ENCODE data around the gene DNAJC16.

Gene DNAJC16

DNA sequence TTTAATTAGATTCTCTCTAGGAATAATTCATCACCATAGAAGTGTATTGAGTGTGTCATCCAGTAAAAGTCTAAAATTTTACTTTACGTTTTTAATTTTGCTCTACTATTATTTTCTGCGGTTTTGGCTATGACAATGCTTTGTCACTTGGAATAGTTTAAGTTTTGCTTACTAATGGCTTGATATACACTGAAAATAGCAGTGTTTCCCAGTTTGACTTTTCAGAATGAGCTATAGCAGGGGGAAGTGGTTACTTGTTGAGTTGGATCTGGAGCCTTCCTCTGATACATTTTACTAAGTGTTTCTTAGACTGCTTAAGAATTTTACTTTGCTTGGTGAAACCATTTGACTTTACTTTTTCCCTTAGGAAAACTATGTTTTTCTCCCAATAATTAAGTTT lies 5.0 kb downstream of the DNAJC16 start:
- no peak for DNase-seq (ENCODE audit: extremely low read depth in 1 of 2, low read depth in 1 of 2)

DNA sequence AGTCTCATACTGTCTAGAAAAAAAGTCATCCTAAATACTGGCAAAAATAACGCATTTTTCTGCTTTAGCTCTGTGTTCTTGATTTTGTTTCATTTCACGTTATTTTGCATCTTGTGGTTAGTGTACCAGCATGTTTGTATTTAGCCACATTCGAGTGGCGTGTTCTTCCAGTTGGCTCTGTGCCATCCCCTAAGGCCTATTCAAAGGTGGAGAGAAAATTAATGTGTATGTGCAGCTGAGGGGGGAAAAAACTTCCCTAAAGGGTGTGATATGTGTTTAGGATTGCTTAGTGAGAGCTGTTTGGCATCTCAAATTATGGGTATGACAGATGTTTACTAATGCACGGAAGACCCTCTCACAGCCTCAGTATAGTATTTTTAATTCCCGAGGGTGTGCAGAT lies 12.1 kb downstream of the DNAJC16 start:
- no peak for DNase-seq (ENCODE audit: extremely low read depth in 1 of 2, low read depth in 1 of 2)

DNA sequence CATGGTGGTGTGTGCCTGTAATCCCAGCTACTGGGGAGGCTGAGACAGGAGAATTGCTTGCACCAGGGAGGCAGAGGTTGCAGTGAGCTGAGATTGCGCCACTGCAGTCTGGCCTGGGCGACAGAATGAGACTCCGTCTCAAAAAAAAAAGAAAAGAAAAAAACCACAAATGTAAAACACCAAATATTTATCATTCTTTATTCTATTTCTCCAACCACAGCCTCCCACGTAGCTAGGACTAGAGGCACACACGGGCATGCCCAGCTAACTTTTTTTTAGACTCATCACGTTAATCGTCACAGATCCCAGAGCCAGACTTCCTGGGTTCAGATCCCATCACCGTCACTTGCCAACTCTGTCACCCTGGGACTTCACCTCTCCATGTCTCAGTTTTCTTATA lies 13.5 kb downstream of the DNAJC16 start:
- DNase-seq (ENCODE audit: extremely low read depth in 1 of 2, low read depth in 1 of 2): no peak

DNA sequence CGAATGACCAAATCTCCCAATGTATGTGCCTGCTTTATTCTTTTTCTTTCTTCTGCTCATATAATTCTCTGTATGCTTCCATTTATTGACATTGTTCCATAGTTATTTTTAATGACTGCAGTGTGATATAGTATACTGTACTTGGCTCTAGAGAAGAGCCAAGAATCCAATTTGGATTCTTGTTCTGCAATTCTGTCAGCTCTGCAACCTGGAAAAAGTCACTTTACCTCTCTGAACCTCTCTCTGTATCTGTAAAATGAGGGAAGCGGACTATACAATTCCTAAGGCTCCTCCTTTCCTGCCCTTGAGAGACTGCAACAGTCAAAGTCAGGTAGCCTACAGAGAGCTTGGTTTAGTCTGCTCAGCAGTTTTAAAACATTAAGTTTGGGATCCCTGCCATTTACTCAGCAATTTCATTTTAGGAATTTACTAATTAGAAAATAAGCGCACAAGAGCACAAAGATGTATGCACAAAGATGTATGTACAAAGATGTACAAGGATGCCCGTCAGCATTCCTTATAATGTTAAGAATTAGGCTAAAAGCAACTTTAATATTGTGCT lies 14.7 kb downstream of the DNAJC16 start:
- DNase-seq (ENCODE audit: extremely low read depth in 1 of 2, low read depth in 1 of 2): no peak

DNA sequence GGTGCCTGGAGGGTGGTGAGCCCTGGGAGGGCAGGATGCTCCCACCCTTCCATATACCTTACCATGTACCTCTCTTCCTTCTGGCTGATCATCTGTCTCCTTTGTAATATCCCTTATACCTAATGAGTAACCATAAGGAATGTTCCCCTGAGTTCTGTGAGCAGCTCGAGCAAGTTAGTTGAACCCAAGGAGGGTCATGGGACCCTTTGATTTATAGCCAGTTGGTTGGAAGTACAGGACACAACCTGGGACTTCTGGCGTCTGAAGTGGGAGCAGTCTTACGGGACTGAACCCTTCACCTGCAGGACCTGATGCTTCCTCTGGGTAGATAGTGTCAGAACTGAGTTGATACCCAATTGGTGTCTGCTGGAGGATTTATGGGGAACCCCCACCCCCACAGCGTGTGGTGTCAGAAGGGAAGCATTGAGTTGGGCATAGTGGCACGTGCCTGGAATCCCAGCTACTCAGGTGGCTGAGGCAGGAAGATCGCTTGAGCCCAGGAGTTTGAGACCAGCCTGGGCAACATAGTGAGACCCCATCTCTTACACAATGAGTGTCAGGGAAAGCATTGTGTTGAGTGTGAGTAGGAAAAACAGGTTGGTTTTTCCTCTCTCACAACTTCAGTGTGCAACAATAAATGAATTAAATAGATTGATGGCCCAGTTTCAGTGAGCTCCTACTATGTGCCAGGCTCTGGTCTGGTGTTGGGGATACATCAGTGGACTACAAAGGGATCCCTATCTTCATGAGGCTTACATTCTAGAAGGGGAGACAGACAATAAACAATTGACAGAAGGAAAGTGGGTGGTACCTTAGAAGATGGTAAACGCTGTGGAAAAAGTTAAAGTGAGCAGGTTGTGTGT lies 16.0 kb downstream of the DNAJC16 start:
- no peak for DNase-seq (ENCODE audit: extremely low read depth in 1 of 2, low read depth in 1 of 2)

DNA sequence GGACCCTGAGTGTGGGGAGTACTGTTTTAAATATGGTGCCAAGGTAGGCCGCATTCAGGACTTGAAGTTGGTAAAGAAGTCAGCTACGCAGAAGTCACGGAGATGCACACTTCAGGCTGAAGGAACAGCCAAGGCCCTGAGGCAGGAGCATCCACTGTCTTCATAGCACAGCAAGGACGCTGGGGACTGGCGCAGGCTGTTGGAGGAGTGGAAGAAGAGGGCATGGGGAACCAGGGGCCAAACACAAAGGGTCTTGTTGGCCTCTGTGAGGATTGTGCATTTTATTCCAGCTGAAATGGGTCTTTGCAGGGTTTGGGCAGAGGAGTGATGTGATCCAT lies 16.6 kb downstream of the DNAJC16 start:
- DNase-seq (ENCODE audit: extremely low read depth in 1 of 2, low read depth in 1 of 2): no peak

DNA sequence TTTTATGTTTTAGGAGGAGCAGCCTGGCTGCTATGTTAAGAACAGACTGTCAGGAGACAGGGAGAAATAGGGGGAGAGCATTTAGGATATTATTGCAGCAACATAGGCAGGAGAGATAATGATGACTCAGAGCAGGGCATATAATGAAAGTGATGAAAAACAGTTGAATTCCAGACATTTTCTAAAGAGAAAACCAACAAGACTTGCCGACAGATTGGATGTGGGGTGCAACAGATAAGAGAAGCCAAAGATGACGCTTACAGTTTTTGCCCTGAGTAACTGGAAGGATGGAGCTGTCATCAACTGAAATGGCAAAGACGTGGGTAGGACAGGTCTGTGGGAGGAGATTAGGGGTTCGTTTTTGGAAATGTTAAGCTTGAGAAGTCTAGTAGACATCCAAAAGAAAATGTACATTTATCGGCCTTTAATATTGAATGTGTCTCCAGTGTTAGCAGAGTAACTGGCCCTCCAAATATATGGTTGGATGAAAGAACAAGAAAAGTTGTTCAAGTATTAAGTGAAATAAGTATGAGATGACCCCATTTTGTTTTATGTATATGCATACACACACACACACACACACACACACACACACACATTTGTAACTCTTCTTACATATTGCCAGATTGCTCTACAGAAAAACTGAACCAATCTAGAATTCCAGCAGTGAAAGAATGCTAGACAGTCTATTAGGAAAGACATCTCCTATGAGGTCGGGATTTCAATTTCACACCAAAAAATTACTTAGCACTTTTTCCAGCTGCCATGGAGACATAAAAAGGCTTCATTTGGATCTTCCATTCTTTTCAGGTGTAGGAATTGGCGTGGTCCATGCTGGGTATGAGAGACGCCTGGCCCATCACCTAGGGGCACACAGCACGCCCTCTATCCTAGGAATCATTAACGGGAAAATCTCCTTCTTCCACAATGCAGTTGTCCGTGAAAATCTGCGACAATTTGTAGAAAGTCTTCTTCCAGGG lies 17.2 kb downstream of the DNAJC16 start:
- DNase-seq (ENCODE audit: extremely low read depth in 1 of 2, low read depth in 1 of 2): no peak

DNA sequence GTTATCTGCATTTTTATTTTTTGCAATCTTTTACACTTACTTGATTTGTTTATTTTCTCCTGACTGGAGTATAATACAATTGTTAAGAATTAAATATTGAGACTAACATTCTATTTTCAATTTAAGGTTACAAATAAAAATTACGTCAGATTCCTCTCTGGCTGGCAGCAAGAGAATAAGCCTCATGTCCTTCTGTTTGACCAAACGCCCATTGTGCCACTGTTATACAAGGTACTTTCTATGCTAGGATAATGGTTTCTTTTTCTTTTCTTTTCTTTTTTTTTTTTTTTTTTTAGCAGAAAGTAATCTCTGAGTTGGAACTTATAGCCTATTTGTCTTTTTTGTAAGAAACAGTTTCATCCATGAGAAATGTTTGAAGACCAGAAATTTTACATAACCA lies 20.0 kb downstream of the DNAJC16 start:
- DNase-seq (ENCODE audit: extremely low read depth in 1 of 2, low read depth in 1 of 2): no peak

DNA sequence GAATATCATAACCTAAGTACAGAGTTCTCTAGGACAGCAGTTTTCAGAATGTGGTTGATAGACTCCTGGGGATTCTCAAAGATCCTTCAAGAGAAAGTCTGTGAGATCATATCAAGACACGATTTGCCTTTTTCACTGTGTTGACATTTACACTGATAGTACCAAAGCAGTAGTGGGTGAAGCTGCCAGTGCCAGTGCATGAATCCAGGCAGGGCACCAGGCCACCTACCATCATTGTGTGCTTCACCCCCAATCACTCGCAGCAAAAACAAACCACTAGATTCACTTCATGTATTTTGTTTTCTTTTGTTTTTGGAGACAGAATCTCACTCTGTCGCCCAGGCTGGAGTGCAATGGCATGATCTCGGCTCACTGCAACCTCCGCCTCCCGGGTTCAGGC lies 23.9 kb downstream of the DNAJC16 start:
- no peak for DNase-seq (ENCODE audit: extremely low read depth in 1 of 2, low read depth in 1 of 2)

DNA sequence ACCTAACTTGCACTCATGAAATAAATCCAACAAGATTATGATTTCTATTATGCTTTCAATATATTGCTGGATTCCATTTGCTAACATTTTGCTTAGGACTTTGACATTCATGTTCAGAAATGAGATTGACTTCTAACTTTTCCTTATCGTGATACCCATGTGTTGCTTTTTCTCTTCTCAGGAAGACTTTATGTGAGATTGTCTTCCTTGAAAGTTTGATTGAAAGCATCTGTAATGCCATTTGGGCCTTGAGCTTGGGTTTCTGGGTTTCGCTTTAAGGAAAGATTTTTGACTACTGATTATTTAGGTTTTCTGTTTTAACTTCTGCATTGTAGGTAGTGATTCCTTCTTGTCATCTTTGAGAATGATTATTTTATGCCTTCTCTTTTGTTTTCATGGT lies 30.4 kb downstream of the DNAJC16 start:
- no peak for DNase-seq (ENCODE audit: extremely low read depth in 1 of 2, low read depth in 1 of 2)

DNA sequence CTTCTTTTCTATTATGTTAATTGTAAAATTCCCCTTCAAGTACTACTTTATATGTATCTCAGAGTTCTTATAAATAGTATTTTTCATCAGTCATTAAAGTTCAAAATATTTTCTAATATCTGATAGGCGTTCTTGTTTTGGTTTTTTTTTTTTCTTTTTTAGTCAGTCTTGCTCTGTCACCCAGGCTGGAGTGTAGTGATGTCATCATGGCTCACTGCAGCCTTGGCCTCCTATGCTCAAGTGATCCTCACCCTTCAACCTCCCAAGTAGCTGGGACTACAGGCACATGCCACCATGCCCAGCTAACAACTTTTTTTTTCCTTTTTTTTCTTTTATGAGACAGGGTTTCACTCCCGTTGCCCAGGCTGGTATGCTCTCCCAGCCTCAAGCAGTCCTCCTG lies 30.9 kb downstream of the DNAJC16 start:
- DNase-seq (ENCODE audit: extremely low read depth in 1 of 2, low read depth in 1 of 2): no peak

DNA sequence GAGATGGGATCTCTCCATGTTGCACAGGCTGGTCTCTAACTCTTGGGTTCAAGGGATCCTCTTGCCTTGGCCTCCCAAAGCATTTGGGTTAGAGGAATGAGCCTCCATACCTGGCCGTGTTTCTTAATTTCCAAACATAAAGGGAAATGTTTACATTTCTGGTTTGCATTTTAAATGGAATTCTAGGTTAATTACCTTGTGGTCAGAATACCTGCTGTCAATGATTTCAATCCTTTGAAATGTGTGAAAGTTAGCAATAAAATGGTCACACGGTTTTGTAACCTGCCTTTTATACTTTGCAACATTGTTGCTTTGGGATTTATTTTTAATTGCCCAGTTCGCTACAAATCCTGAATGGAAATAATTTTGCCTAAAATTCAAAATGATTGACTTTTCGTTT lies 31.9 kb downstream of the DNAJC16 start:
- no peak for DNase-seq (ENCODE audit: extremely low read depth in 1 of 2, low read depth in 1 of 2)

DNA sequence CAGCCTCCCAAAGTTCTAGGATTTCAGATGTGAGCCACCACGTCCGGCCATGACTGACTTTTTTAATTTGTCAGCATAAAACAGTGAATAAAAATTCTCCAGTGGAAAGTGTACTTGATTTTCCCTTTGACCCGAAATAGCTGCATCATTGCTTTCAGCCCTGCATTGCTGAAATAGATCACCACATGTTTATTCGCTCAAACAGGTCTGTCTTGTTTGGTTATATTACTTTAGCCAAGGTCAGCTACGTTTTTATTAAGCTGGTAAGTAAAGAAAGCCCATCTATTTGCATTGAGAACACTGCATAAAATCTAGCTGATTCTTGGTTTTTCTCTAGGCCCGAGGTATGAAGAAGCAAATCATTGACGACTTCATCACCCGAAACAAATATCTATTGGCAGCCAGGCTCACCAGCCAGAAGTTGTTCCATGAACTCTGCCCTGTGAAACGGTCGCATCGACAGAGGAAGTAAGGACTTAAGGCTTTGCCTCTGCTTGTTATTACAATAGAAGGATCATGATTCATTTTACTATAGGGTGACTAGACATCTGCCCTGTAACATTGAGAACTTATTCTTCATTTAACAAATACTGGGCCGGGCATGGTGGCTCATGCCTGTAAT lies 32.7 kb downstream of the DNAJC16 start:
- DNase-seq (ENCODE audit: extremely low read depth in 1 of 2, low read depth in 1 of 2): no peak

DNA sequence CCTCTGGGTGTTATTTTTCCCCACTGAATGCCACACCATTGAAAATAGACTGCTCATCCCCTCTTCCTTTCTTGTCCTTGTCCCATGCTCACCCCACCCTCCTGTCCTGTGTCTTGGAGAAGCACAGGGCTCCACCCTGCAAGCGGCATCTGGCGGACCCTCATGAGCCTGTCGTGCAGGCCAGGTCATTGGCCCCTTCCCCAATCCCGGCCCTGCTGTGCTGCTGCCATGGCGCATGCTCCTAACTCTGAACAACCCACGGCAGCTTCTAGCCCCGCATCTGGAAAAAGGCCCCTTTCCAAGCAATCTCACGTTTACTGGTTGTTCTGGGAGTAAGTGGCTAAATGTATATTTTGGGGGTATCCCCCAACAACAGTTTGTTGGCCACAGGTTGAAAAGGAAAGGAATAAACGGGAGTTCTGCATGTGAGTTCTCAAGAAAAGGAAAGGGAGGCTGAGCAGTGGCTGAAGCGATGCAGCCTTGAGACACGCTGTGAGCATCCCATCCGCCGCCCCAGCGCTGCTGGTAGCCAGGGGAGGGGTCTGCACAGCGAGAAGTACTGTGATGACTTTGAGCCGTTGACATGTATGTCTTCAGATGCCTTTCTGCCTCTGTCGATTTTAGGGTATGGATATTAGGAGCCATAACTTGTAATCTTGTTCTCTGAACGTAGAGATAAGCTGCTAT lies 41.9 kb downstream of the DNAJC16 start:
- DNase-seq (ENCODE audit: extremely low read depth in 1 of 2, low read depth in 1 of 2): no peak

DNA sequence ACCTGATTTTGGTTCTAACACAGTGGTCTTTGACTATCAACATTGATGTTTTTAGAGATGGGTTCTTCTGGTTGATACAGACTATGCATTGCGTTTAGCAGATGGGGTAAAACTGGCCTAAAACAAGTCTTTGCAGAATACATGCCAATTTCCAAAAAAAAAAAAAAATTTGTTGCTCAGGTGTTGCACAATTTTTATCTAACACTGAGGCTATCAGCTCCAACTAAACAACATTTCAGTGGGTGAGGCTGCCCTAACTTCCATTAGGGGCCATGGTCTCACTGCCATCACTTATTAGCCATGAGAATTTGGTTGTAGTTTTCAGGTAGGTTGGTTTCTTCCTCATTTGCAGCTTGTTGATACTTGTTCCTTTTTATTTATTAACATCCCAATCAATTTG lies 44.2 kb downstream of the DNAJC16 start:
- no peak for DNase-seq (ENCODE audit: extremely low read depth in 1 of 2, low read depth in 1 of 2)

DNA sequence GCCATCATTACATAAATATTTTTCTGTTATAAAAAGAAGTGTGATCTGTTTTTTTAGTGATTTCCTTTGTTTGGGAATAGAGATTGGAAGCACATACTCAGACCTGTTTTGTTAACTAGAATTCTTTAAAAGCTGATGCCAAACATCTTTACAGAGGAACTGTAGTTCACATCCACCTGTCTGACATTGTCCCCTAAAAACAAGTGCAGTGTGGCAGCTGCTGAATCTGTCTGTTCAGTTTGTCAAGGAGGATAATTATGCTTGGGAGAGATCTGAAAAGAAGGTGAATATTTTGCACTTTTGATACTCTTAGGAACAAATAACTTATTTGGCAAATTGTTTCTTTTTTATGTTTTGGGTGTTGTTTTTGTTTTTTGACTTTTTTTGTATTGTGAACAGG lies 44.6 kb downstream of the DNAJC16 start:
- DNase-seq (ENCODE audit: extremely low read depth in 1 of 2, low read depth in 1 of 2): no peak

DNA sequence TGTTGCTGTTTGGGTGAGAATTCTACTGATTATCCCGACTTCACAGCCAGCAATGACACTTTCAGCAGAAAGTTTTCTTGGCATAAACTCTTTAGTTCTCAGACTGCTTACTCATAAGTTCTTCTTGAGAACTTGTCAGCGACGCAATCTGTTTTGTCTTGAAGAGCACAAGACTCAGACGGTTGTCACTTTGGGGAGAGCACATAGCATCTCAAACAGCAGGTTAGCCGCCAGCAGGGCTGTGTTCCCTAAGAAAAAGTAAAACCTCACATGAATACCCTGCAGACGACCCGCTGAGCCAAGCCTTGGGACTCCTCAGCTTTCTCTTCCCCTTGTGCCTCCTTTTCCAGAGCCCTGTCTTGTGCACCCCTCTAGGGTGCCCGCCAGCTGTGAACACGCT lies 46.8 kb downstream of the DNAJC16 start:
- DNase-seq (ENCODE audit: extremely low read depth in 1 of 2, low read depth in 1 of 2): no peak

DNA sequence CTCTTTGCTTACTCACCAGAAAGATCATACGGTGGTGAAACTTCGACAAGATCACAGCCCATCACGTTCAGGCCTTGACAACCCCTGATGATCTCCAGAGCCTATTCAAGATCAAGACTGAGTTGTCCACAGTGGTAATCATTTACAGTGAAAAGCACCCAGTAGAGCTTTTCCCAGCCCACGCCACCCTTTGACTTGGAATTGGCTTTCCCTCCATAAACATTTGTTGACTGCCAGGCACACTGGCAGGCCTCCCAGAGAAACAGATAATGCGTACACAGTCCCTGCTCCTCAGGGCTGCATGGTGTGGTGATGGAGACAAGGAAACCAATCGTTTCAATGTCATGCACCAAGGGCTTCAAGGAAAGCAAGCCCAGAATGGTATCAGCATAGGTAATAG lies 48.1 kb downstream of the DNAJC16 start:
- DNase-seq (ENCODE audit: extremely low read depth in 1 of 2, low read depth in 1 of 2): no peak

DNA sequence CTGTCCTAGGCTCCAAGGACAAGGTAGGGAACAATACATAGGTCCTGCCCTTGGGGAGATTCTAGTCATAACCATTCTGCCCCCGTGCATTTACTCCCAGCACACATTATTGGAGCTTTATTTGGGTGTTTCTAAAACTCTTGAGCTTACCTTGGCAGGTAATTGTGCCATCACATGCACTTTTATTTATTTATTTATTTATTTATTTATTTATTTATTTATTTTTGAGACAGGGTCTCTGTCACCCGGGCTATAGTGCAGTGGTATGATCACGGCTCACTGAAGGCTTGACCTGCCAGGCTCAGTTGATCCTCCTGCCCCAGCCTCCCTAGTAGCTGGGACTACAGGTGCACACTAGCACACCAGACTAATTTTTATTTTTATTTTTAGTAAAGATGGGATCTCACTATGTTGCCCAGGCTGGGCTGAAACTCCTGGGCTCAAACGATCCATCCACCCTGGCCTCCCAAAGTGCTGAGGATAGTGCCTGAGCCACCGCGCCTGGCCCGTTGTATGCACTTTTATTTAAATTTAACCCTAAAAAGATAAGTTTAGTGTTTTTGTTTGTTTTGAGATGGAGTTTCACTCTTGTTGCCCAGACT lies 49.0 kb downstream of the DNAJC16 start:
- no peak for DNase-seq (ENCODE audit: extremely low read depth in 1 of 2, low read depth in 1 of 2)

DNA sequence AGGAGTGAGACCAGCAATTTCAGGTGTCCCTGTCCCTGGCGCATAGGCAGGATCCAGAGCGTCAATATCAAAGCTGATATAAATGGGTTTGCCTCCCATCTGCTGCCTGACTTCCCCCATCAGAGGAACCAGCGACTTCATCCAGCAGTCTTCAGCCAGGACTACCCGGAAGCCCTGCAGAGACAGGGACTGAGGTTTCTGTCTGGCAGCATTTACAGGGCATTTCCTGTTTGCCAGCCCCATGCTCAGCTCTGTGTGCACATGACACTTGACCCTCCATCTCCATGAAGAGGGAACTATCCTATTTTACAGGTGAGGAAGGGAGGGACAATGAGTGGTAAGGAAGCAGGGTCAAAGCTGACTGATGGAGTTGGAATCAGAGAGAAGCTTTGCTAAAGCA lies 51.0 kb downstream of the DNAJC16 start:
- no peak for DNase-seq (ENCODE audit: extremely low read depth in 1 of 2, low read depth in 1 of 2)
